Gastroesophageal sphincter (tissue), 3 donors: ENCODE data around the gene HOGA1.

ENCODE experiments used
- CTCF ChIP-seq, 4 experiments: fragments of 200-600 bp in 2 of 4; fragments of 450-650 bp in 2 of 4; sonication (generic) in 1 of 4; IDR thresholded peaks; one replicate each; pipeline ENCODE4 v1.5.1; 2017 to 2019; ENCODE audit warnings: antibody characterized with exemption in 4 of 4, mild to moderate bottlenecking in 2 of 4, moderate library complexity in 2 of 4
- POLR2A ChIP-seq, 2 donors: fragments of 450-650 bp; IDR thresholded peaks; one replicate each; pipeline ENCODE4 v1.6.1; 2017; ENCODE audit warnings: antibody characterized with exemption in 2 of 2, mild to moderate bottlenecking in 2 of 2, moderate library complexity in 1 of 2

- peak in 3 of 4 experiments; percentile 88 to 93 (median 90) for TF ChIP-seq CTCF (IDR thresholded peaks at IDR 0.05)
- no peak for TF ChIP-seq POLR2A (IDR thresholded peaks at IDR 0.05)
These were observed 11.8 kb upstream of the HOGA1 start, which contains the start of gene ANKRD2 for GRCh38 chr10:97572214-97572989.
